HS-5 (cell line): ENCODE measurements around the gene ST3GAL4.

Source experiments
- DNase-seq: peaks from one replicate; pipeline ENCODE4 v3.0.0-alpha.2; 2012; ENCODE audit warnings: low read depth

The ST3GAL4 gene

DNA sequence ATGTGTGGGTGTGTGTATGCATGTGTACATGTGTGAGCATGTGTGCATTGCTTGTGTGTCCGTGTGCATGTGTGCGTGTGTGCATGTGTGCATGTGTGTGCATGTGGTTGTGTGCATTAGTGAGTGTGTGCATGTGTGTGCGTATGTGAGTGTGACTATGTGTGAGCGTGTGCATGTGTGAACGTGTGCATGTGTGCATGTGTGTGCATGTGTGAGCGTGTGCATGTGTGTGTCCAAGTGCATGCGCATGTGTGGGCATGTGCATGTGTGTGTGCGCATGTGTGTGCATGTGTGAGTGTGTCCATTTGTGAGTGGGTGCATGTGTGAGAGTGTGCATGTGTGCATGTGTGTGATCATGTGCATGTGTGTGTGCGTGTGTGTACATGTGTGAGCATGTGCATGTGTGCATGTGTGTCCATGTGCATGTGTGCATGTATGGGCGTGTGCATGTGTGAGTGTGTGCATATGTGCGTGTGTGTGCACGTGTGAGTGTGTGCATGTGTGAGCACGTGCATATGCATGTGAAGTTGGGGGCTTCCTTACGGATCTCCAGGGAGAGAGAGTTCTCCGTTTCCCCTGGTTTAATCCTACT lies 95.8 kb downstream of the ST3GAL4 start:
- no peak for DNase-seq

- no peak for DNase-seq
Measured at GRCh38 chr11:126452241-126453101, 97.0 kb downstream of the ST3GAL4 start.

DNA sequence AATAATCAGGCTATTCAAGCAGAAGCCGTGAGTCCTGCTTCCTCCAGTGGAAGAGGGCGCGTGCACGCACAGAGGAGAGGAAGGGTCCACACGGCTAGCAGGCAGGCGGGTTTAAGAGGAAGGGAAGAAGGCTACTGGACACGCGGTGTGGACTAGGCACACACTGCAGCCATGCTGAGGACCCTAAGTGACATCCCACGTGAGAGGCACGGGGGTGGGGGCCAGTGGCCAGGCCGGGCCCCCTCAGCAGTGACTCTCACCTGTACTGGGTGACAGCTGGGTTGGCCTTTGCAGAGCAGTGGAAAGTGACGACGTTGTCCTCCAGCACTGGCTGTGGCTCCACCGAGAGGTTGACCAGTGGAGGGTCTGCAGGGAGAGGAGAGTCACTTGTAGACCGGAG lies 100.6 kb downstream of the ST3GAL4 start:
- DNase-seq: no peak

GRCh38 chr11:126456783-126457542 lies 101.5 kb downstream of the ST3GAL4 start:
- DNase-seq: no peak

DNA sequence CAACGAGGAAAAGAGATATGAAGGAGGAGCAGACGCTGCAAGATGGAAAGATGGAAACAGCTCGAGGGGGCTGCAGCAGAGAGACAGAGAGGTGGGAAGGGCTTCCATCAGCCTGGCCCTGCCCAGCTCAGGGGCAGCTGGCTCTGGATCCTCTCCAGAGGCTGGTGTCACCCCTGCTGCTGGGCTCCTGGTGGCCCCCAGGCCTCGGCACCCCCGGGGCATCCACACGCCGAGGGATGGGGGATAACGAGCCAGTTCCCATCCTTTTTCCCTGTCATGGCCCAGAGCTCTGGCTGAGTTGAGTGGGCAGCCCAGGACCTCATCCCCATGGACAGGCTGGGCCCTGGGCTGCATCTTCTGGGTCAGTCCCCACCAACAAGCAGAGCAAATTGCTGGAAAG lies 102.3 kb downstream of the ST3GAL4 start:
- DNase-seq: no peak

- DNase-seq: no peak
Measured at GRCh38 chr11:126459691-126460281, 104.3 kb downstream of the ST3GAL4 start.

GRCh38 chr11:126460417-126461095 lies 105.1 kb downstream of the ST3GAL4 start:
- no peak for DNase-seq

GRCh38 chr11:126461096-126461440 lies 105.6 kb downstream of the ST3GAL4 start:
- no peak for DNase-seq

- DNase-seq: no peak
Measured at GRCh38 chr11:126461996-126462395, 106.5 kb downstream of the ST3GAL4 start.

GRCh38 chr11:126462422-126462821 lies 106.9 kb downstream of the ST3GAL4 start:
- no peak for DNase-seq
